Skeletal muscle cell (primary cell): Measurements from ENCODE around the gene MTREX.

Experiments used
- DNase-seq: peaks from one replicate; pipeline ENCODE4 v3.0.0-alpha.2; 2010; ENCODE audit warnings: low read depth
- H3K4me3 ChIP-seq: 2 replicates; pipeline ENCODE4 v1.5.1; 2011; ENCODE audit warnings: low read depth, mild to moderate bottlenecking, control low read depth, low read length, moderate library complexity

The MTREX gene

GRCh38 chr5:55451976-55452375, 144.2 kb downstream of the MTREX start:
- no peak for DNase-seq
- no peak overlapping the region for H3K4me3 ChIP-seq

GRCh38 chr5:55453211-55453610, 145.4 kb downstream of the MTREX start:
- no peak overlapping the region for H3K4me3 ChIP-seq
- no peak for DNase-seq

- no peak overlapping the region for H3K4me3 ChIP-seq
- DNase-seq: no peak
These were observed 146.5 kb downstream of the MTREX start for GRCh38 chr5:55454282-55454681.

GRCh38 chr5:55456216-55456895, 148.6 kb downstream of the MTREX start:
- no peak overlapping the region for H3K4me3 ChIP-seq
- no peak for DNase-seq

GRCh38 chr5:55459572-55459971, 151.8 kb downstream of the MTREX start:
- DNase-seq: no peak
- H3K4me3 ChIP-seq: no peak overlapping the region

- H3K4me3 ChIP-seq: no peak overlapping the region
These were observed 155.8 kb downstream of the MTREX start for GRCh38 chr5:55463613-55464012.

GRCh38 chr5:55467862-55468551, 160.2 kb downstream of the MTREX start:
- DNase-seq: no peak
- H3K4me3 ChIP-seq: no peak overlapping the region

More at GRCh38 chr5:55463613-55464012, 155.8 kb downstream of the MTREX start:
- no peak for DNase-seq

GRCh38 chr5:55469839-55470238, 162.1 kb downstream of the MTREX start:
- H3K4me3 ChIP-seq: no peak overlapping the region
- no peak for DNase-seq

GRCh38 chr5:55470282-55470681, 162.5 kb downstream of the MTREX start:
- no peak overlapping the region for H3K4me3 ChIP-seq
- DNase-seq: no peak

GRCh38 chr5:55471468-55471867, 163.7 kb downstream of the MTREX start:
- DNase-seq: no peak
- no peak overlapping the region for H3K4me3 ChIP-seq

- no peak for DNase-seq
- H3K4me3 ChIP-seq: no peak overlapping the region
These were observed 164.9 kb downstream of the MTREX start for GRCh38 chr5:55472642-55473041.
